ENCODE measurements around the gene CFAP46.

- TF ChIP-seq CTCF (IDR thresholded peaks at IDR 0.05) (no peak), POLR2A (IDR thresholded peaks at IDR 0.05) (no peak)
These were observed 29.4 kb downstream of the CFAP46 start for GRCh38 chr10:132912713-132913558.

Data from lower leg skin (tissue), 3 donors.